ENCODE results near the gene OPA3.
A peak's percentile ranks its signal among the peaks of the same experiment; 100 is the strongest.

The OPA3 gene

DNA sequence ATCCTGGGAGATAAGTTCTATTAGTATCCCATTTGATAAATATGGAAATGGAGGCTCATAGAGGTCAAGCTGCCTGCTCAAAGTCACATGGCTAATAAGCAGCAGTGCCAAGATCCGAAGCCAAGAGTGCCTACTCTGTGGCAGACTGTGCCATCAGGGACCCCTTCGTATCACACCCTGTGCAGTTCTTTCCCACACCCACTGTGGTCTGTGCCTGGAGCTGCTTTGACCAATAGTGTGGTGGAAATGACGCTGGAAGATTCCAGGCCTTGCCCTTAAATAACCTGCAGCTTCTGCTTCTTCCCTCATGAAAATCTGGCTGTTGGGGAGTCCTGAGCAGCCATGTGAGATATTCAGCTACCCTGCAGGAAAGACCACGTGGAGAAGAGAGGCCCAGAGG is 10.1 kb downstream of the OPA3 start:
- Histone ChIP-seq H2AFZ (ENCODE audit: low read depth, low read length) (no peak overlapping the region), H3K4me1 (ENCODE audit: insufficient read depth, low read length) (no peaks in the 10 kb centered on the region), H4K20me1 (ENCODE audit: insufficient read depth, low read length) (no peaks in the 10 kb centered on the region), H3K27ac (ENCODE audit: low read length) (no peak overlapping the region), H3K9me3 (ENCODE audit: insufficient read depth, low read length, severe bottlenecking) (no peaks in the 10 kb centered on the region), H3K36me3 (ENCODE audit: insufficient read depth, low read length) (no peaks in the 10 kb centered on the region), H3K9ac (ENCODE audit: low read depth, low read length) (no peak overlapping the region), H3K4me3 (ENCODE audit: low read depth in 1 of 2, low read length in 2 of 2) (no peak overlapping the region), H3K27me3 (ENCODE audit: insufficient read depth, low read length, poor library complexity) (no peaks in the 10 kb centered on the region), H3K79me2 (ENCODE audit: insufficient read depth, low read length) (peaks cover 32% of the 10 kb centered on the region), H3K4me2 (ENCODE audit: insufficient read depth, low read length) (no peak overlapping the region)
- no peak for ATAC-seq (ENCODE audit: insufficient read depth, low read depth)
- TF ChIP-seq, protein P1, sequence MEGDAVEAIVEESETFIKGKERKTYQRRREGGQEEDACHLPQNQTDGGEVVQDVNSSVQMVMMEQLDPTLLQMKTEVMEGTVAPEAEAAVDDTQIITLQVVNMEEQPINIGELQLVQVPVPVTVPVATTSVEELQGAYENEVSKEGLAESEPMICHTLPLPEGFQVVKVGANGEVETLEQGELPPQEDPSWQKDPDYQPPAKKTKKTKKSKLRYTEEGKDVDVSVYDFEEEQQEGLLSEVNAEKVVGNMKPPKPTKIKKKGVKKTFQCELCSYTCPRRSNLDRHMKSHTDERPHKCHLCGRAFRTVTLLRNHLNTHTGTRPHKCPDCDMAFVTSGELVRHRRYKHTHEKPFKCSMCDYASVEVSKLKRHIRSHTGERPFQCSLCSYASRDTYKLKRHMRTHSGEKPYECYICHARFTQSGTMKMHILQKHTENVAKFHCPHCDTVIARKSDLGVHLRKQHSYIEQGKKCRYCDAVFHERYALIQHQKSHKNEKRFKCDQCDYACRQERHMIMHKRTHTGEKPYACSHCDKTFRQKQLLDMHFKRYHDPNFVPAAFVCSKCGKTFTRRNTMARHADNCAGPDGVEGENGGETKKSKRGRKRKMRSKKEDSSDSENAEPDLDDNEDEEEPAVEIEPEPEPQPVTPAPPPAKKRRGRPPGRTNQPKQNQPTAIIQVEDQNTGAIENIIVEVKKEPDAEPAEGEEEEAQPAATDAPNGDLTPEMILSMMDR (IDR thresholded peaks at IDR 0.05; ENCODE audit: borderline replicate concordance, extremely low read depth, low read length, poor library complexity, severe bottlenecking) = no peak
- no peak for TF ChIP-seq EZH2 (IDR thresholded peaks at IDR 0.05; ENCODE audit: borderline replicate concordance, low read depth, low read length, severe bottlenecking)
- DNase-seq = no peak

DNA sequence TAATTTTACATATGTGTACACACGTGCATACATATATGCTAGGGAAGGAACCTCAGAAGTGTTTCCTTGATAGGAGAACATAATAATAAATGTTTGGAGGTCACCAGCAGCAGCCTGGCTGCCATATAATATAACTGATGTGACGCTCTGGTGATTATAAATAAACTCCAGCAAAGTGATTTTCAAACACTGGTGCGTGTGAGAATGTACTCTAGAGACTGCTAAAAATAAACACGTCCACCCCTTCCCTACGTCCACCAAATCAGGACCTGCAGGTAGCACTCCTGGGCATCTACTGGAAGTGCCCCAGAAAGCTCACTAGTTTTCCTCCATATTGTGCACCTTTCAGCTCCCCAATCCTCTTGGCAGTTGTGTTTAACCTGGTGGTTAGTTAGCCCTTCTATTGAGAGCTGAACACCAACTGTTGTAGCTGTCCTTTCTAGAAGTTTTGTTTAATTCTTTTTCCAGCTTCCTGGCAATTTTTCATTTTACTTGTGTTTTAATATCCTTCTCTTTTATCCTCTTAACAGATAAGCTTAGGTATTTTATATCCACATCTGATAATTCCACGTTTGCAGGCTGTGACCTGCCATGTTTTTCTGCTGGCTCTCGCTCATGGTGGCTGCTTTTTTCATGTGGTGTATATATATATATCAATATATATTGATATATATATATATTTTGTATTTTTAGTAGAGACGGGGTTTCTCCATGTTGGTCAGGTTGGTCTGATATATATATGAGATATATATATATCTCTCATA is 13.0 kb downstream of the OPA3 start:
- Histone ChIP-seq H3K27ac (ENCODE audit: low read length) (no peak overlapping the region), H4K20me1 (ENCODE audit: insufficient read depth, low read length) (peaks cover 6% of the 10 kb centered on the region; the same call in 1 of the 2 replicates), H3K9me3 (ENCODE audit: insufficient read depth, low read length, severe bottlenecking) (no peaks in the 10 kb centered on the region), H3K27me3 (ENCODE audit: insufficient read depth, low read length, poor library complexity) (no peaks in the 10 kb centered on the region), H3K4me1 (ENCODE audit: insufficient read depth, low read length) (no peaks in the 10 kb centered on the region), H3K9ac (ENCODE audit: low read depth, low read length) (no peak overlapping the region), H3K36me3 (ENCODE audit: insufficient read depth, low read length) (no peaks in the 10 kb centered on the region), H2AFZ (ENCODE audit: low read depth, low read length) (no peak overlapping the region), H3K79me2 (ENCODE audit: insufficient read depth, low read length) (peaks cover 36% of the 10 kb centered on the region), H3K4me3 (ENCODE audit: low read depth in 1 of 2, low read length in 2 of 2) (no peak overlapping the region), H3K4me2 (ENCODE audit: insufficient read depth, low read length) (no peak overlapping the region)
- ATAC-seq (ENCODE audit: insufficient read depth, low read depth) (no peak), DNase-seq (no peak)
- TF ChIP-seq, protein P1 (IDR thresholded peaks at IDR 0.05; ENCODE audit: borderline replicate concordance, extremely low read depth, low read length, poor library complexity, severe bottlenecking) = no peak
- TF ChIP-seq EZH2 (IDR thresholded peaks at IDR 0.05; ENCODE audit: borderline replicate concordance, low read depth, low read length, severe bottlenecking) = no peak

DNA sequence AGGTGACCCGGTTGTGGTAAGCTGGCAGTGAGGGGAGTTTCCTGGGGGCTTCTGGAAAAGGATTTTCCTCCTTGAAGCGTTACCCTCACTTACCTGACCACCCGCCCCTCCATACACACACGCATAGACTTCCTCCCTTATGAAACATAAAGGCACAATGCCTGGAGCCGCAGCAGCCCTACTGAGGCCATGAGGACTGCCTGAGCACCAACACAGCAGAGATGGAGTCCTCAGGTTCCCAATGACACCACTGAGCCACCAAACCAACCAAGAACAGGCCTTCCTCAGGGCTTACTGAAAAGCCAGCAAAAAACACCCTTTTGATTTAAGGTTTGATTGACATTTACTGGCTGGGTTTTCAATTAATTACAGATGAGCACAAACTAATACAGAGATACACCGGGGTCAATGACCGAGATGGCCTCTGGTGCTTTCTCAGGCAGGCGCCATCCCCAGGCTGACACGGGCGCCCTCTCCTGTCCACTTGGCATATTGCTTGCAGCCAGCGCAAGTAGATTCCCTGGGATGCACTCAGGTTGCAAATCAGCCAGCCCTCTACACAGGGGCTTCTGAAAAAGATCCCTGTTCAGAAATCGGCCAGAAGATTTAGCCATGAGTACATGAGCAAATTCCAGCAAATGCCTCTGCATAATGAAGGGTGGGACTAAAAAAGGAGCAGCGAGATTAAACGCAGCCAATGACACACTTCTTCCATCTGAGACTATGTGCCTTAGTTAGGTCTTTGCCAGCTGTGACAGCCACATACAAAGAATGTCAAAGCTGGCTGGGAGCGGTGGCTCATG is 14.8 kb downstream of the OPA3 start:
- TF ChIP-seq, protein P1 (IDR thresholded peaks at IDR 0.05; ENCODE audit: borderline replicate concordance, extremely low read depth, low read length, poor library complexity, severe bottlenecking) = peak; percentile 71
- no peak for TF ChIP-seq EZH2 (IDR thresholded peaks at IDR 0.05; ENCODE audit: borderline replicate concordance, low read depth, low read length, severe bottlenecking)
- no peaks in the 10 kb centered on the region for H3K9me3 ChIP-seq (ENCODE audit: insufficient read depth, low read length, severe bottlenecking)
- no peak overlapping the region for H2AFZ ChIP-seq (ENCODE audit: low read depth, low read length)
- no peak overlapping the region for H3K4me2 ChIP-seq (ENCODE audit: insufficient read depth, low read length)
- H3K79me2 ChIP-seq (ENCODE audit: insufficient read depth, low read length) = peaks cover 27% of the 10 kb centered on the region
- no peak overlapping the region for H3K9ac ChIP-seq (ENCODE audit: low read depth, low read length)
- peak; percentile 37; the same call in 1 of the 3 replicates for ATAC-seq (ENCODE audit: insufficient read depth, low read depth)
- no peak overlapping the region for H3K27ac ChIP-seq (ENCODE audit: low read length)
- no peaks in the 10 kb centered on the region for H3K4me1 ChIP-seq (ENCODE audit: insufficient read depth, low read length)
- H3K4me3 ChIP-seq (ENCODE audit: low read depth in 1 of 2, low read length in 2 of 2) = no peak overlapping the region
- no peaks in the 10 kb centered on the region for H3K36me3 ChIP-seq (ENCODE audit: insufficient read depth, low read length)
- peak; percentile 47 for DNase-seq
- no peaks in the 10 kb centered on the region for H3K27me3 ChIP-seq (ENCODE audit: insufficient read depth, low read length, poor library complexity)
- peaks cover 6% of the 10 kb centered on the region; the same call in 1 of the 2 replicates for H4K20me1 ChIP-seq (ENCODE audit: insufficient read depth, low read length)

Measured in DND-41 (cell line).